IPS-18c (cell line): Measurements from ENCODE around the gene S100A13.
"Not testable (repeated sequence)": the region's sequence is repeated elsewhere in the genome, so short reads cannot be mapped to it uniquely, and the experiment has no call there.

Experiments used
- H3K4me3 ChIP-seq: 2 replicates; pipeline ENCODE4 v1.7.0; 2013; ENCODE audit warnings: low read depth, mild to moderate bottlenecking, low read length, moderate library complexity; ENCODE audit not compliant: insufficient read depth
- H3K9me3 ChIP-seq: one replicate; pipeline ENCODE4 v1.6.1; 2013; ENCODE audit warnings: mild to moderate bottlenecking, low read length, moderate library complexity; ENCODE audit not compliant: control insufficient read depth, insufficient read depth

S100A13 gene

DNA sequence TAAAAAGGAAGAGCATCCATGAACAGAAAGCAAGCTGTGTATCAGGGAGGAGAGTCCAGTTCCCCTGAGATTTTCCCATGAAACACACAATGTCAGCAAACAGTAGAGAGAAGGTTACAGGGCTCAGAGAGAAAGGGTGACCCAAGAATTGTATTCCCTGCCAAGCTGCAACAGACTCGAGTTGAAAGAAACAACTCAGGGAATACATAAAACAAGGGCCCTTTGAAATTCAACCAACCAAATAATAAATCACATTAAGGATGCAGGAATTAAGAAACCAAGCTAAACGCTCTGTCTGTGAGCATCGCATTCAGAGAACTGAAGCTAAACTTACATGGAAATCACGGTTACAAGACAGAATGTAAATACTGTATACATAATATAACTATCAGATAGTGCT, 34.6 kb downstream of the S100A13 start:
- no peaks in the 10 kb centered on the region for H3K9me3 ChIP-seq

DNA sequence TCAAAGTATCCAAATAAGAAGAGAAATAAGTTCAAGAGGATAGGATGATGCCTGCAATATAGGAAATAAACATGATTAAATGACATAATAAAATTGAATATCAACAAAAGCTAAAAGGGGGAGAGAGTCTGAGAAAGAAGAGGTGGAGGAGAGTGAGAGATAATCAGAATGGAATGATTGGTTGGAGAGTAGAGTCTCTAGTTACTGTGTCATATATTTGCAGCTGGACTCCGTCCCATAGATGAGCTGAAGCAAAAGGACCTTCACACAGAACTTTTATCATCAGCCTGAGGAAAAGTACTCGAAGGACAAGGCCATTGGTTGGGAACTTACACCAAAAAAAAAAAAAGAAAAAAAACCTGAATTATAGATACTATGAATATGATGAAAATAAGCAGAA, 38.8 kb downstream of the S100A13 start:
- H3K4me3 ChIP-seq: no peak overlapping the region
- H3K9me3 ChIP-seq: no peaks in the 10 kb centered on the region

More for the DNA sequence above, 34.6 kb downstream of the S100A13 start:
- no peak overlapping the region for H3K4me3 ChIP-seq

GRCh38 chr1:153588033-153588432, 39.3 kb downstream of the S100A13 start:
- not testable (repeated sequence) for H3K4me3 ChIP-seq, H3K9me3 ChIP-seq

GRCh38 chr1:153587314-153587713, 40.0 kb downstream of the S100A13 start:
- H3K9me3 ChIP-seq: no peaks in the 10 kb centered on the region
- no peak overlapping the region for H3K4me3 ChIP-seq

DNA sequence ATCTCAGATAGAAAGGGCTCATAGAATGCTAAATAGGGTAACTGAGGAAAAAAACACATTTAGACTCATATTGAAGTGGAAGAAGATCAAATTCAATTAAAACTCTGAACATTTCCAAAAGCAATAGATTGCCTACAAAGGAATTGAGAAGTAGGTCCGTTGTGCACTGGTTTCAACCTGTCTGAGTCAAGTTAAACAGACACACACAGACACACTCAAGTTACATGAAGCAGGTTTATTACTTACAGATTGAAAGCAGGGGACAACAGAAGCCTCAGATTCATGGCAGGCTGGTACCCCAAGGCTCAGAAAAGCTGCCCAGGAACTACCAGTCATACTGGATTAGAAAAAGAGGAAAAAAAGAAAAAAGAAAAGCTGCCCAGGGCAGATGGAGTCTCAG, 41.0 kb downstream of the S100A13 start:
- Histone ChIP-seq H3K9me3 (no peaks in the 10 kb centered on the region), H3K4me3 (no peak overlapping the region)

- Histone ChIP-seq H3K4me3 (no peak overlapping the region), H3K9me3 (no peaks in the 10 kb centered on the region)
These were observed 42.3 kb downstream of the S100A13 start for GRCh38 chr1:153585006-153585405.

DNA sequence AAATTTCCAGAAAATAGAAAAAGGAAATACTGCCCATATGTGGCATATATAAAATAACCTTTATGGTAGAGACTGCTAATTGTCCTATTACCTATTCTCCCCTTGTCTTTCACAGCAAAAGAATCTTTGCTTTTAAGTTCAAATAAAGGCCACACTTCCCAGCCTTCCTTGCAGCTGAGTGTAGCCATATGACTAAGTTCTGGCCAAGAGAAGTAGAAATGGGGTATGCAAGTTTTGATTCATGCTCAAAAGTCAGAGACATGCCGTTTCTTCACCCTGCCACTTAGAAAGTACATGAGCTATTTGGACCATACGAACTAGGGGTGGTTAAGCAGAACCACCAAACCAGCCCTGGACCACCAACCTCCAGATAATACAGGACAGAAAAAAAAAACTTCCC, 43.3 kb downstream of the S100A13 start:
- H3K4me3 ChIP-seq: no peak overlapping the region
- H3K9me3 ChIP-seq: no peaks in the 10 kb centered on the region

GRCh38 chr1:153583514-153583913, 43.8 kb downstream of the S100A13 start:
- not testable (repeated sequence) for H3K4me3 ChIP-seq, H3K9me3 ChIP-seq

DNA sequence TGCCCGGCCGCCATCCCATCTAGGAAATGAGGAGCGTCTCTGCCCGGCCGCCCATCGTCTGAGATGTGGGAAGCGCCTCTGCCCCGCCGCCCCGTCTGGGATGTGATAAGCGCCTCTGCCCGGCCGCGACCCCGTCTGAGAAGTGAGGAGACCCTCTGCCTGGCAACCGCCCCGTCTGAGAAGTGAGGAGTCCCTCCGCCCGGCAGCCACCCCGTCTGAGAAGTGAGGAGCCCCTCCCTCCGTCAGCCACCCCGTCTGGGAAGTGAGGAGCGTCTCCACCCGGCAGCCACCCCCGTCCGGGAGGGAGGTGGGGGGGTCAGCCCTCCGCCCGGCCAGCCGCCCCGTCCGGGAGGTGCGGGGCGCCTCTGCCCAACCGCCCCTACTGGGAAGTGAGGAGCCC, 44.5 kb downstream of the S100A13 start:
- H3K9me3 ChIP-seq, H3K4me3 ChIP-seq: not testable (repeated sequence)

GRCh38 chr1:153578936-153579335, 48.4 kb downstream of the S100A13 start:
- Histone ChIP-seq H3K9me3 (peaks cover 2% of the 10 kb centered on the region), H3K4me3 (no peak overlapping the region)

DNA sequence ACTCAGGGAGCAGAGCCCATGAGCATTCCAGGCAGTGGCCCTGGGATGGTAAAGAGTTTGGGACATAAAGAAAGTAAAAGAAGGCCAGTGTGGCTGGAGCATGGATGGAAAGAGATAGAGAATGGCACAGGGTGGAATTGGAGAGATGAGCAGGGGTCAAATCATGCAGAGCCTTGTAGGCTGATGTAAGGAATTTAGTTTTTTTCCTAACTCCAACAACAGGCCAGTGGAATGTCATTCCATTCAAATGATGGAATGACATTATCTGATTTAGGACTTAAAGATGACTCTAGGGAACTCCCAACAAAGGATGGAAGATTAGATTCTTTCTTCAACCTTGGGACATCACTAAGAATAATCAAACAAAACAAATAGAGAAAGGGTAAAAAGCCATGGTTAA, 48.8 kb downstream of the S100A13 start:
- Histone ChIP-seq H3K4me3 (no peak overlapping the region), H3K9me3 (peaks cover 2% of the 10 kb centered on the region)

- Histone ChIP-seq H3K9me3 (peaks cover 2% of the 10 kb centered on the region), H3K4me3 (no peak overlapping the region)
These were observed 49.7 kb downstream of the S100A13 start for GRCh38 chr1:153577624-153578051.

DNA sequence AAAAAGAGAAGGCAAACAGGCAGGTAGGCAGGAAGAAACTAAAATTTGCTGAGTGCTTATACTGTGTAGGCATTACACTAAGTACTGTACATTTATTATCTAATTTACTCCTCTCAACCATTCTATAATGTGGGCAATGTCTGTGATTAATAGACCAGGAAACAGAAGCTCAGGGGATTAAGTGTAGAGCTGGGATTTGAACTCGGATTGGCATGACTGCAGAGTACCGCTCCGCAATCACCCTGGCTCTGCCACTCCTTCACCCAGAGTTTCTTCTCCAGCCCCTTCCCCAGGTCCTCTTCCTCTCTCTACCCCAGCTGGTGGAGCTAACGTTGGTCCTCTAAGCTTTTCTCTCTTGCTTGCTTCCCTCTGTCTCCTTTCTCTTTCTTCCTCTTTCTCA, 50.2 kb downstream of the S100A13 start:
- H3K4me3 ChIP-seq: no peak overlapping the region
- H3K9me3 ChIP-seq: peaks cover 4% of the 10 kb centered on the region

- not testable (repeated sequence) for H3K4me3 ChIP-seq, H3K9me3 ChIP-seq
These were observed 51.8 kb downstream of the S100A13 start for GRCh38 chr1:153575497-153575896.

- not testable (repeated sequence) for H3K9me3 ChIP-seq, H3K4me3 ChIP-seq
These were observed 52.2 kb downstream of the S100A13 start for GRCh38 chr1:153575081-153575491.

GRCh38 chr1:153573351-153573750, 54.0 kb downstream of the S100A13 start:
- peaks cover 4% of the 10 kb centered on the region for H3K9me3 ChIP-seq
- H3K4me3 ChIP-seq: no peak overlapping the region

DNA sequence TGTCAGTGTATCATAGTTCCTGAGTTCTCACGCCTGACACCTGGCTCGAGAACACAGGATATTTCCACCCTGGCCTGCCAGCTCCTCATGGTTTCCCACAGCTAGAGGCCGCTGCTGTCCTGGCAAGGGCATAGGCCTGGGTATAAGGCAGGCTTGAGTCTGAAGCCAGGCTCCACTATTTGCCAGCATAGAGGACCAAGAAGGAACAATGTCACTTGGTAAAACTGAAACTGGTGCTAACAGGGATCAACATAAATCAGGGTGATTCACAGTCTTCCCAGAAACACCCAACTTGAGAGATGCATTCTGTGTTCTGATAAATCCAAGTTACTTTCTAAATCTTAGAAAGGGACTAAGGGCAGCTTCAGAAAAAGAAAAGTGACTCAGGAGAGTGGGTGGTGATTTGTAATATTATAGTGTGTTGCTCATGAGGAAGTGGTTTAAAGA, 54.7 kb downstream of the S100A13 start:
- H3K9me3 ChIP-seq: peaks cover 4% of the 10 kb centered on the region
- H3K4me3 ChIP-seq: no peak overlapping the region

- H3K4me3 ChIP-seq: no peak overlapping the region
These were observed 55.6 kb downstream of the S100A13 start for GRCh38 chr1:153571706-153572105.

DNA sequence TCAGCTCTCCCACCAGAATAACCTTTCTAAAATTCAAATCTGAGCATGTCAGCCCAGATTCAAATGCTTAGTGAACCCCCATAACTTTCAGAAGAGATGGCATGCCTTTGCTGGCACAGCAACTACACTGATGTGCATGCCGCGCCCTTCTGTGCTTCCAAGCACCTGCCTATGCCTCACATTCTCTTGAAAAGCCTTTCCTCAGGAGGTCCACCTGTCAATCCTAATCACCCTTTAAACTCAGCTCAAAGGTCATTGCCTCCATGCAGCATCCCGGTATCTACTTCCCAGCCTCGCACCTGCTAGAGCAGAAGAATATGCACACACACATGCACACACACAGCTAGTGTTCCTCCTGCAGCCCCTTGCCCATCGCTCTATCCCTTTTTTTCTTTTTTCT, 56.4 kb downstream of the S100A13 start:
- peaks cover 4% of the 10 kb centered on the region for H3K9me3 ChIP-seq
- H3K4me3 ChIP-seq: no peak overlapping the region

More at GRCh38 chr1:153571706-153572105, 55.6 kb downstream of the S100A13 start:
- peaks cover 4% of the 10 kb centered on the region for H3K9me3 ChIP-seq
